SK-N-SH treated with all-trans-retinoic acid at 6 μM for 48 hours (cell line): ENCODE measurements around the gene NRXN3.

Experiments
- ATAC-seq: fragments of 200-7000 bp; cut with Tn5 transposase; 3 replicates; pipeline ENCODE4 v1.9.1; 2020; ENCODE audit warnings: mild to moderate bottlenecking, moderate library complexity
- ARNTL ChIP-seq: fragments of 450-650 bp; formaldehyde crosslinking; IDR thresholded peaks from 2 replicates; pipeline ENCODE4 v1.5.0; 2020; ENCODE audit warnings: low read depth, mild to moderate bottlenecking, moderate library complexity, borderline replicate concordance
- BACH2 ChIP-seq: fragments of 250-450 bp; sonication (Bioruptor Pico); IDR thresholded peaks from 2 replicates; pipeline ENCODE4 v1.9.0; 2021; ENCODE audit warnings: mild to moderate bottlenecking, borderline replicate concordance
- CSDC2 ChIP-seq: fragments of 250-450 bp; sonication (Bioruptor Pico); IDR thresholded peaks from 2 replicates; pipeline ENCODE4 v1.5.0; 2020; ENCODE audit warnings: mild to moderate bottlenecking, moderate library complexity
- ESRRG ChIP-seq: fragments of 250-450 bp; sonication (Bioruptor Pico); IDR thresholded peaks from 2 replicates; pipeline ENCODE4 v1.6.1; 2021; ENCODE audit warnings: mild to moderate bottlenecking
- GLIS3 ChIP-seq: fragments of 250-450 bp; sonication (Bioruptor Pico); IDR thresholded peaks from 2 replicates; pipeline ENCODE4 v1.5.0; 2020; ENCODE audit warnings: mild to moderate bottlenecking, moderate library complexity
- ISL1 ChIP-seq: fragments of 250-450 bp; sonication (Bioruptor Pico); IDR thresholded peaks from 2 replicates; pipeline ENCODE4 v2.1.2; 2022; ENCODE audit warnings: mild to moderate bottlenecking, moderate library complexity
- OSR1 ChIP-seq: fragments of 250-450 bp; sonication (Bioruptor Pico); IDR thresholded peaks from 2 replicates; pipeline ENCODE4 v1.8.0; 2022; ENCODE audit warnings: moderate library complexity, mild to moderate bottlenecking, inconsistent platforms
- PPARA ChIP-seq: fragments of 250-450 bp; sonication (Bioruptor Pico); IDR thresholded peaks from 2 replicates; pipeline ENCODE4 v1.5.0; 2020; ENCODE audit warnings: mild to moderate bottlenecking, borderline replicate concordance
- RARB ChIP-seq: fragments of 250-450 bp; sonication (Bioruptor Pico); IDR thresholded peaks from 2 replicates; pipeline ENCODE4 v1.8.0; 2021; ENCODE audit warnings: mild to moderate bottlenecking, moderate library complexity
- TCF4 ChIP-seq: fragments of 250-450 bp; sonication (Bioruptor Pico); IDR thresholded peaks from 2 replicates; pipeline ENCODE4 v1.8.0; 2021; ENCODE audit warnings: mild to moderate bottlenecking, moderate library complexity, borderline replicate concordance
- ZC3H10 ChIP-seq: fragments of 250-450 bp; sonication (Bioruptor Pico); IDR thresholded peaks from 2 replicates; pipeline ENCODE4 v1.5.1; 2021; ENCODE audit warnings: mild to moderate bottlenecking, moderate library complexity
- ZFP3 ChIP-seq: fragments of 250-450 bp; sonication (Bioruptor Pico); IDR thresholded peaks from 2 replicates; pipeline ENCODE4 v1.5.0; 2020; ENCODE audit warnings: mild to moderate bottlenecking, moderate library complexity
- ZNF565 ChIP-seq: fragments of 450-650 bp; formaldehyde crosslinking; conservative IDR thresholded peaks from 2 replicates; pipeline ENCODE4 v1.5.0; 2020; ENCODE audit warnings: low read depth, mild to moderate bottlenecking, moderate library complexity
- ZNF70 ChIP-seq: fragments of 450-650 bp; formaldehyde crosslinking; IDR thresholded peaks from 2 replicates; pipeline ENCODE4 v1.5.0; 2020; ENCODE audit warnings: mild to moderate bottlenecking, moderate library complexity
- ZNF8 ChIP-seq: fragments of 450-650 bp; formaldehyde crosslinking; IDR thresholded peaks from 2 replicates; pipeline ENCODE4 v1.5.0; 2020; ENCODE audit warnings: mild to moderate bottlenecking, moderate library complexity
- TF ChIP-seq, protein P1 (sequence below): fragments of 250-450 bp; sonication (Bioruptor Pico); IDR thresholded peaks from 2 replicates; pipeline ENCODE4 v1.8.0; 2020; ENCODE audit warnings: mild to moderate bottlenecking, moderate library complexity, borderline replicate concordance
- TF ChIP-seq, protein P2 (sequence below): fragments of 250-450 bp; sonication (Bioruptor Pico); IDR thresholded peaks from 2 replicates; pipeline ENCODE4 v1.8.0; 2021; ENCODE audit warnings: low read depth, mild to moderate bottlenecking, moderate library complexity, borderline replicate concordance
- TF ChIP-seq, protein P3 (sequence below): fragments of 250-450 bp; sonication (Bioruptor Pico); IDR thresholded peaks from 2 replicates; pipeline ENCODE4 v1.5.0; 2020; ENCODE audit warnings: mild to moderate bottlenecking, moderate library complexity
- TF ChIP-seq, protein P4 (sequence below): fragments of 250-450 bp; sonication (Bioruptor Pico); IDR thresholded peaks from 2 replicates; pipeline ENCODE4 v1.5.1; 2020; ENCODE audit warnings: low read depth, mild to moderate bottlenecking, moderate library complexity
- TF ChIP-seq, protein P5 (sequence below): fragments of 250-450 bp; sonication (Bioruptor Pico); IDR thresholded peaks from 2 replicates; pipeline ENCODE4 v1.5.1; 2021; ENCODE audit warnings: mild to moderate bottlenecking, moderate library complexity

The NRXN3 gene

DNA sequence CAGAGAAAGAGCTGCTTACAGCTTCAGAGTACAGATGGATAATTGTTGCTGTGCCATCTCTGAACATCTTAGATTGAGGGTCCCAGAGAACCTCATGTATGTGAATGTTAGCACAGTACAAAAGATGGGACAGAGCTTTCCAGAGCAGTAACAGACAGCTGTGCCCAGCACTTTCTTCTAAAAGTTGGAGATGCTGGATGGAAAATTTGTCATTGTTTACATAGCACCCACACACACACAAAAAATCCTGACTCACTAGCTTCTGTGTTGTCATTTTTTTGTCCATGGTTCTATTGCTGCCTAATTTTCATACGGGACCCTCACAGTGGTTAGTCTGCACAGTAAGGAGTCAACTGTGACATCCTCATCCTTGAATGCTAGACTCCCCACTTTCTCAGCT lies 1666.4 kb downstream of the NRXN3 start:
- ATAC-seq: no peak
- no peak for TF ChIP-seq ZNF565 (CRISPR knock-in tag)
- TF ChIP-seq, protein P1, sequence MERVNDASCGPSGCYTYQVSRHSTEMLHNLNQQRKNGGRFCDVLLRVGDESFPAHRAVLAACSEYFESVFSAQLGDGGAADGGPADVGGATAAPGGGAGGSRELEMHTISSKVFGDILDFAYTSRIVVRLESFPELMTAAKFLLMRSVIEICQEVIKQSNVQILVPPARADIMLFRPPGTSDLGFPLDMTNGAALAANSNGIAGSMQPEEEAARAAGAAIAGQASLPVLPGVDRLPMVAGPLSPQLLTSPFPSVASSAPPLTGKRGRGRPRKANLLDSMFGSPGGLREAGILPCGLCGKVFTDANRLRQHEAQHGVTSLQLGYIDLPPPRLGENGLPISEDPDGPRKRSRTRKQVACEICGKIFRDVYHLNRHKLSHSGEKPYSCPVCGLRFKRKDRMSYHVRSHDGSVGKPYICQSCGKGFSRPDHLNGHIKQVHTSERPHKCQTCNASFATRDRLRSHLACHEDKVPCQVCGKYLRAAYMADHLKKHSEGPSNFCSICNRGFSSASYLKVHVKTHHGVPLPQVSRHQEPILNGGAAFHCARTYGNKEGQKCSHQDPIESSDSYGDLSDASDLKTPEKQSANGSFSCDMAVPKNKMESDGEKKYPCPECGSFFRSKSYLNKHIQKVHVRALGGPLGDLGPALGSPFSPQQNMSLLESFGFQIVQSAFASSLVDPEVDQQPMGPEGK (CRISPR knock-in tag): no peak
- no peak for TF ChIP-seq GLIS3
- no peak for TF ChIP-seq TCF4 (CRISPR knock-in tag)
- TF ChIP-seq ARNTL (CRISPR knock-in tag): no peak
- TF ChIP-seq CSDC2 (CRISPR knock-in tag): no peak
- TF ChIP-seq ISL1: no peak
- no peak for TF ChIP-seq ZFP3 (CRISPR knock-in tag)
- no peak for TF ChIP-seq BACH2 (CRISPR knock-in tag)
- TF ChIP-seq, protein P2, sequence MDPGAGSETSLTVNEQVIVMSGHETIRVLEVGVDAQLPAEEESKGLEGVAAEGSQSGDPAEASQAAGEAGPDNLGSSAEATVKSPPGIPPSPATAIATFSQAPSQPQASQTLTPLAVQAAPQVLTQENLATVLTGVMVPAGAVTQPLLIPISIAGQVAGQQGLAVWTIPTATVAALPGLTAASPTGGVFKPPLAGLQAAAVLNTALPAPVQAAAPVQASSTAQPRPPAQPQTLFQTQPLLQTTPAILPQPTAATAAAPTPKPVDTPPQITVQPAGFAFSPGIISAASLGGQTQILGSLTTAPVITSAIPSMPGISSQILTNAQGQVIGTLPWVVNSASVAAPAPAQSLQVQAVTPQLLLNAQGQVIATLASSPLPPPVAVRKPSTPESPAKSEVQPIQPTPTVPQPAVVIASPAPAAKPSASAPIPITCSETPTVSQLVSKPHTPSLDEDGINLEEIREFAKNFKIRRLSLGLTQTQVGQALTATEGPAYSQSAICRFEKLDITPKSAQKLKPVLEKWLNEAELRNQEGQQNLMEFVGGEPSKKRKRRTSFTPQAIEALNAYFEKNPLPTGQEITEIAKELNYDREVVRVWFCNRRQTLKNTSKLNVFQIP (CRISPR knock-in tag): no peak
- no peak for TF ChIP-seq RARB (CRISPR knock-in tag)

DNA sequence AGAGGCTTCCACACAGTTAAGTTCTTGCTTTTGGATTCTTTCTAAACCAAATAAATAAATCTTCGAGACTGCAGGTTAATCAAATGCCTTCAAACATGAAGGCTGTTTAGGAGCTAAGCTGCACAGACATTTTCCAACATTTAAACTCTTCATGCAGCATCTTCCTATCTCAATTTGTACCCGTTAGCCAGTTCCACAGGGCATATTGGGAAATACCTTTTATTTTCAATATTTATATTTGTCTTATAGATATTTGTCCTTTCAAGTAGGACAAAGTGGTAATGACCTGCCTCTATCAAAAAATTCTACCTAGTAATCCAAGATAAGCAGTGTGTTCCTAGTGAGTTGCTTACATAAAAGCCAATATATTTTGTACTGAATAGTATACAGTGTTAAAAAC lies 1667.5 kb downstream of the NRXN3 start:
- no peak for TF ChIP-seq ZNF8 (CRISPR knock-in tag)
- no peak for TF ChIP-seq TCF4 (CRISPR knock-in tag)
- ATAC-seq: no peak

DNA sequence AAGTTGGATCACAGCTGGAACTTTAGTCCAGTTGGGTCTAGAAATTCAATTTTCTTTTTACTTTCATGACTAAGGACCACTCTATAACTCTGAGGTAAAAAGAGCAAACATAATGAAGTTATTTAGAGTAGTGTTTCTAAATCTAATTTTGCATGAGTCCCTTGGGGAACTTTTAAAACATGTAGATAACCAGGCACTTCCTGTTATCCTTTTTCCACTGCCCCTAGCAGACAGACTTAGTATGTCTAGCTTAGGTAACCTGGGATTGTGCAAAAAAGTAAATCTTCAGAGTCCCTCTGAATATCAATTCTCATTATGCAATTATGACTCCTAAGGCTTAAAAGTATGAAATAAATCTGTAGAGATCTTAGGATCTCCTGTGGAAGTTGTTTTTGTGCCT lies 1669.9 kb downstream of the NRXN3 start:
- no peak for TF ChIP-seq ZNF8 (CRISPR knock-in tag)
- peak; percentile 77 for TF ChIP-seq ISL1
- TF ChIP-seq, all 23 proteins: peak for 1
- ATAC-seq: no peak

DNA sequence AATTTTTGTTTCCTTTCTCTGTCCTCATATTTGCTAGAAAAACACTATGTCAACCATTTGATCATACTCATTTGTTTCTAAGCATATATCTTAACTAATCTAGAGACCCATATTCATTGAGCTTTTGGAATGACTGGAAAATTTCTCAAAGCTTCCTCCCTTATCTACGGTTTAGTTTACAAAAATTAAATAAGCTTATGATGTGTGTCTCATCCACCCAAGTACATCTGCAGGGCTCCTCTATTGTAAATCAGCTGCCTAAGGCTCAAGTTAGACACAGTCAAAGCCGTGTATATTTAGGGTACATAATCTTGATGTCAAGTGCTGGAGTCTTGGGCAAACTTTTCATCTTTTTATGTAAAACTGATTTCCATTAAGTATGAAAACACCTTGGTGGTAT lies 1670.7 kb downstream of the NRXN3 start:
- TF ChIP-seq ZNF70 (CRISPR knock-in tag) (no peak), OSR1 (CRISPR knock-in tag) (no peak), ARNTL (CRISPR knock-in tag) (no peak), BACH2 (CRISPR knock-in tag) (no peak), ESRRG (CRISPR knock-in tag) (no peak), ISL1 (no peak), ZC3H10 (no peak), CSDC2 (CRISPR knock-in tag) (no peak), PPARA (CRISPR knock-in tag) (no peak), GLIS3 (no peak), TCF4 (CRISPR knock-in tag) (no peak), ZNF565 (CRISPR knock-in tag) (no peak), RARB (CRISPR knock-in tag) (no peak), ZFP3 (CRISPR knock-in tag) (no peak), ZNF8 (CRISPR knock-in tag) (no peak)
- TF ChIP-seq, protein P3, sequence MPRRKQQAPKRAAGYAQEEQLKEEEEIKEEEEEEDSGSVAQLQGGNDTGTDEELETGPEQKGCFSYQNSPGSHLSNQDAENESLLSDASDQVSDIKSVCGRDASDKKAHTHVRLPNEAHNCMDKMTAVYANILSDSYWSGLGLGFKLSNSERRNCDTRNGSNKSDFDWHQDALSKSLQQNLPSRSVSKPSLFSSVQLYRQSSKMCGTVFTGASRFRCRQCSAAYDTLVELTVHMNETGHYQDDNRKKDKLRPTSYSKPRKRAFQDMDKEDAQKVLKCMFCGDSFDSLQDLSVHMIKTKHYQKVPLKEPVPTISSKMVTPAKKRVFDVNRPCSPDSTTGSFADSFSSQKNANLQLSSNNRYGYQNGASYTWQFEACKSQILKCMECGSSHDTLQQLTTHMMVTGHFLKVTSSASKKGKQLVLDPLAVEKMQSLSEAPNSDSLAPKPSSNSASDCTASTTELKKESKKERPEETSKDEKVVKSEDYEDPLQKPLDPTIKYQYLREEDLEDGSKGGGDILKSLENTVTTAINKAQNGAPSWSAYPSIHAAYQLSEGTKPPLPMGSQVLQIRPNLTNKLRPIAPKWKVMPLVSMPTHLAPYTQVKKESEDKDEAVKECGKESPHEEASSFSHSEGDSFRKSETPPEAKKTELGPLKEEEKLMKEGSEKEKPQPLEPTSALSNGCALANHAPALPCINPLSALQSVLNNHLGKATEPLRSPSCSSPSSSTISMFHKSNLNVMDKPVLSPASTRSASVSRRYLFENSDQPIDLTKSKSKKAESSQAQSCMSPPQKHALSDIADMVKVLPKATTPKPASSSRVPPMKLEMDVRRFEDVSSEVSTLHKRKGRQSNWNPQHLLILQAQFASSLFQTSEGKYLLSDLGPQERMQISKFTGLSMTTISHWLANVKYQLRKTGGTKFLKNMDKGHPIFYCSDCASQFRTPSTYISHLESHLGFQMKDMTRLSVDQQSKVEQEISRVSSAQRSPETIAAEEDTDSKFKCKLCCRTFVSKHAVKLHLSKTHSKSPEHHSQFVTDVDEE (CRISPR knock-in tag): no peak
- TF ChIP-seq, protein P2 (CRISPR knock-in tag): no peak
- TF ChIP-seq, protein P4, sequence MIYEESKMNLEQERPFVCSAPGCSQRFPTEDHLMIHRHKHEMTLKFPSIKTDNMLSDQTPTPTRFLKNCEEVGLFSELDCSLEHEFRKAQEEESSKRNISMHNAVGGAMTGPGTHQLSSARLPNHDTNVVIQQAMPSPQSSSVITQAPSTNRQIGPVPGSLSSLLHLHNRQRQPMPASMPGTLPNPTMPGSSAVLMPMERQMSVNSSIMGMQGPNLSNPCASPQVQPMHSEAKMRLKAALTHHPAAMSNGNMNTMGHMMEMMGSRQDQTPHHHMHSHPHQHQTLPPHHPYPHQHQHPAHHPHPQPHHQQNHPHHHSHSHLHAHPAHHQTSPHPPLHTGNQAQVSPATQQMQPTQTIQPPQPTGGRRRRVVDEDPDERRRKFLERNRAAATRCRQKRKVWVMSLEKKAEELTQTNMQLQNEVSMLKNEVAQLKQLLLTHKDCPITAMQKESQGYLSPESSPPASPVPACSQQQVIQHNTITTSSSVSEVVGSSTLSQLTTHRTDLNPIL: no peak
- TF ChIP-seq, protein P5, sequence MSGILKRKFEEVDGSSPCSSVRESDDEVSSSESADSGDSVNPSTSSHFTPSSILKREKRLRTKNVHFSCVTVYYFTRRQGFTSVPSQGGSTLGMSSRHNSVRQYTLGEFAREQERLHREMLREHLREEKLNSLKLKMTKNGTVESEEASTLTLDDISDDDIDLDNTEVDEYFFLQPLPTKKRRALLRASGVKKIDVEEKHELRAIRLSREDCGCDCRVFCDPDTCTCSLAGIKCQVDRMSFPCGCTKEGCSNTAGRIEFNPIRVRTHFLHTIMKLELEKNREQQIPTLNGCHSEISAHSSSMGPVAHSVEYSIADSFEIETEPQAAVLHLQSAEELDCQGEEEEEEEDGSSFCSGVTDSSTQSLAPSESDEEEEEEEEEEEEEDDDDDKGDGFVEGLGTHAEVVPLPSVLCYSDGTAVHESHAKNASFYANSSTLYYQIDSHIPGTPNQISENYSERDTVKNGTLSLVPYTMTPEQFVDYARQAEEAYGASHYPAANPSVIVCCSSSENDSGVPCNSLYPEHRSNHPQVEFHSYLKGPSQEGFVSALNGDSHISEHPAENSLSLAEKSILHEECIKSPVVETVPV (CRISPR knock-in tag): no peak
- TF ChIP-seq, protein P1 (CRISPR knock-in tag): no peak
- TF ChIP-seq, all 23 proteins: peak for 0
- ATAC-seq: no peak
